ENCODE data around the gene PCK2. TPM values are rescaled to one million over a fixed set of nuclear protein-coding genes. Genes with fewer than 3 reads are reported as not detected.

PCK2 gene
- total and polyA plus RNA-seq, 2 of the 13 experiments (the other 11 are each of a cell fraction or from before 2014, with no cell fraction given) = 129 to 272 TPM

DNA sequence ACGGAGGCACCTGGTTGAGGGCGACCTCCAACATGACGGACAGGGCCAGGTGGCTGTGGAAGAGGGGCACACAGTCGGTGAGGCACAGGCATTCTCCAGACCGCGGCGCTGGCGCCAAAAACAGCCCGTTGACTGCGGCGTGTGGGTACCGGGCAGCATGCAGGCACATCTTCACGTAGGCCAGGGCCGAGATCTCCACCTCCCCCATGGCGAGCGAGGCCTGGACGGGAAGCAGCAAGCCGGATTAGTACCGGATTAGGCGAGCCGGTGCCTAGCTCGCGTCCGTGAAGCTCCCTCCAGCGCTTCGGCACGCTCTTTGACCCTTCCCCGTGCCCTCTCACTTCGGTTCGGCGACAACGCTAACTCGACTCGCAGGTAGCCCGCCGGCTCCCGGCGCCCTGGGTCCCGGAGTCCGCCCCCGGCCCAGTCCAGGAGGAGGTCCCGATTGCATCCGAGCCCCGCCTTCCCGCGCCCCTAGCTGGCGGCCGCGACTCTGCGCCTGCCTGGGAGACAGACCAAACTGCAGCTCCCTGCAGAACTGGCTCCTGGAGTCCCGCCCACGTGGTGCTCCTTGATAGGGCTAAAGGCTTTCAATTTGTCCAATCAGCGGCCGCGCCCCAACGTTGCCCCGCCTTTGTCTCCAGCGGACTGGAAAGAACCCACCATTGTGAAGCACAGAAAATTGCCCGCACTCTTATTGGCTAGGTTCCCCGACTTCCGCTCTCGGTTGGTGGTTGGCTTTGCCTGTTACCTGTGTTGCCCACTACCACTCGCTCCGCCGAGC is 47.2 kb downstream of the PCK2 start, which contains the start of gene EMC9 (continued):
- TF ChIP-seq, protein P1, sequence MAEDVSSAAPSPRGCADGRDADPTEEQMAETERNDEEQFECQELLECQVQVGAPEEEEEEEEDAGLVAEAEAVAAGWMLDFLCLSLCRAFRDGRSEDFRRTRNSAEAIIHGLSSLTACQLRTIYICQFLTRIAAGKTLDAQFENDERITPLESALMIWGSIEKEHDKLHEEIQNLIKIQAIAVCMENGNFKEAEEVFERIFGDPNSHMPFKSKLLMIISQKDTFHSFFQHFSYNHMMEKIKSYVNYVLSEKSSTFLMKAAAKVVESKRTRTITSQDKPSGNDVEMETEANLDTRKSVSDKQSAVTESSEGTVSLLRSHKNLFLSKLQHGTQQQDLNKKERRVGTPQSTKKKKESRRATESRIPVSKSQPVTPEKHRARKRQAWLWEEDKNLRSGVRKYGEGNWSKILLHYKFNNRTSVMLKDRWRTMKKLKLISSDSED (CRISPR knock-in tag; IDR thresholded peaks at IDR 0.05) = peak; percentile 98
- TF ChIP-seq SETDB1 (CRISPR knock-in tag; IDR thresholded peaks at IDR 0.05; ENCODE audit: borderline replicate concordance) (no peak), IRF2 (CRISPR knock-in tag; IDR thresholded peaks at IDR 0.05) (peak; percentile 89), TARDBP (CRISPR knock-in tag; IDR thresholded peaks at IDR 0.05) (peak; percentile 81), RBM39 (IDR thresholded peaks at IDR 0.05; ENCODE audit: low read depth, low read length, poor library complexity, severe bottlenecking) (peak; percentile 50), TBL1XR1 (IDR thresholded peaks at IDR 0.05; ENCODE audit: borderline replicate concordance, low read length, partially characterized antibody) (no peak), MED8 (CRISPR knock-in tag; IDR thresholded peaks at IDR 0.05; ENCODE audit: insufficient replicate concordance) (peak; percentile 88), EEA1 (CRISPR knock-in tag; IDR thresholded peaks at IDR 0.05; ENCODE audit: borderline replicate concordance) (peak; percentile 98), ZNF605 (CRISPR knock-in tag; IDR thresholded peaks at IDR 0.05) (no peak)
- TF ChIP-seq, protein P2, sequence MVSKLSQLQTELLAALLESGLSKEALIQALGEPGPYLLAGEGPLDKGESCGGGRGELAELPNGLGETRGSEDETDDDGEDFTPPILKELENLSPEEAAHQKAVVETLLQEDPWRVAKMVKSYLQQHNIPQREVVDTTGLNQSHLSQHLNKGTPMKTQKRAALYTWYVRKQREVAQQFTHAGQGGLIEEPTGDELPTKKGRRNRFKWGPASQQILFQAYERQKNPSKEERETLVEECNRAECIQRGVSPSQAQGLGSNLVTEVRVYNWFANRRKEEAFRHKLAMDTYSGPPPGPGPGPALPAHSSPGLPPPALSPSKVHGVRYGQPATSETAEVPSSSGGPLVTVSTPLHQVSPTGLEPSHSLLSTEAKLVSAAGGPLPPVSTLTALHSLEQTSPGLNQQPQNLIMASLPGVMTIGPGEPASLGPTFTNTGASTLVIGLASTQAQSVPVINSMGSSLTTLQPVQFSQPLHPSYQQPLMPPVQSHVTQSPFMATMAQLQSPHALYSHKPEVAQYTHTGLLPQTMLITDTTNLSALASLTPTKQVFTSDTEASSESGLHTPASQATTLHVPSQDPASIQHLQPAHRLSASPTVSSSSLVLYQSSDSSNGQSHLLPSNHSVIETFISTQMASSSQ (IDR thresholded peaks at IDR 0.05; ENCODE audit: low read depth) = peak; percentile 55; the same call in 1 of the 2 replicates
- TF ChIP-seq, protein P2 (CRISPR knock-in tag; IDR thresholded peaks at IDR 0.05; ENCODE audit: borderline replicate concordance) = peak; percentile 82
- TF ChIP-seq, protein P3, sequence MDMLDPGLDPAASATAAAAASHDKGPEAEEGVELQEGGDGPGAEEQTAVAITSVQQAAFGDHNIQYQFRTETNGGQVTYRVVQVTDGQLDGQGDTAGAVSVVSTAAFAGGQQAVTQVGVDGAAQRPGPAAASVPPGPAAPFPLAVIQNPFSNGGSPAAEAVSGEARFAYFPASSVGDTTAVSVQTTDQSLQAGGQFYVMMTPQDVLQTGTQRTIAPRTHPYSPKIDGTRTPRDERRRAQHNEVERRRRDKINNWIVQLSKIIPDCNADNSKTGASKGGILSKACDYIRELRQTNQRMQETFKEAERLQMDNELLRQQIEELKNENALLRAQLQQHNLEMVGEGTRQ (IDR thresholded peaks at IDR 0.05; ENCODE audit: low read depth, low read length) = peak; percentile 86
- TF ChIP-seq, protein P3 (CRISPR knock-in tag; IDR thresholded peaks at IDR 0.05; ENCODE audit: borderline replicate concordance) = no peak
- TF ChIP-seq, protein P4, sequence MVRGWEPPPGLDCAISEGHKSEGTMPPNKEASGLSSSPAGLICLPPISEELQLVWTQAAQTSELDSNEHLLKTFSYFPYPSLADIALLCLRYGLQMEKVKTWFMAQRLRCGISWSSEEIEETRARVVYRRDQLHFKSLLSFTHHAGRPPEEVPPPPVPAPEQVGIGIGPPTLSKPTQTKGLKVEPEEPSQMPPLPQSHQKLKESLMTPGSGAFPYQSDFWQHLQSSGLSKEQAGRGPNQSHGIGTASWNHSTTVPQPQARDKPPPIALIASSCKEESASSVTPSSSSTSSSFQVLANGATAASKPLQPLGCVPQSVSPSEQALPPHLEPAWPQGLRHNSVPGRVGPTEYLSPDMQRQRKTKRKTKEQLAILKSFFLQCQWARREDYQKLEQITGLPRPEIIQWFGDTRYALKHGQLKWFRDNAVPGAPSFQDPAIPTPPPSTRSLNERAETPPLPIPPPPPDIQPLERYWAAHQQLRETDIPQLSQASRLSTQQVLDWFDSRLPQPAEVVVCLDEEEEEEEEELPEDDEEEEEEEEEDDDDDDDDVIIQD (CRISPR knock-in tag; IDR thresholded peaks at IDR 0.05; ENCODE audit: low read depth) = peak; percentile 97
- TF ChIP-seq, protein P5, sequence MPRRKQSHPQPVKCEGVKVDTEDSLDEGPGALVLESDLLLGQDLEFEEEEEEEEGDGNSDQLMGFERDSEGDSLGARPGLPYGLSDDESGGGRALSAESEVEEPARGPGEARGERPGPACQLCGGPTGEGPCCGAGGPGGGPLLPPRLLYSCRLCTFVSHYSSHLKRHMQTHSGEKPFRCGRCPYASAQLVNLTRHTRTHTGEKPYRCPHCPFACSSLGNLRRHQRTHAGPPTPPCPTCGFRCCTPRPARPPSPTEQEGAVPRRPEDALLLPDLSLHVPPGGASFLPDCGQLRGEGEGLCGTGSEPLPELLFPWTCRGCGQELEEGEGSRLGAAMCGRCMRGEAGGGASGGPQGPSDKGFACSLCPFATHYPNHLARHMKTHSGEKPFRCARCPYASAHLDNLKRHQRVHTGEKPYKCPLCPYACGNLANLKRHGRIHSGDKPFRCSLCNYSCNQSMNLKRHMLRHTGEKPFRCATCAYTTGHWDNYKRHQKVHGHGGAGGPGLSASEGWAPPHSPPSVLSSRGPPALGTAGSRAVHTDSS (CRISPR knock-in tag; conservative IDR thresholded peaks at IDR 0.05) = peak; percentile 100
